IPS DF 6.9 (cell line): ENCODE data around the gene UGDH.
"Not testable (repeated sequence)": the region's sequence is repeated elsewhere in the genome, so short reads cannot be mapped to it uniquely, and the experiment has no call there.

ENCODE experiments used
- DNase-seq: peaks from one replicate; pipeline ENCODE4 v3.0.0-alpha.2; 2013; ENCODE audit warnings: low read depth, low spot score
- H3K27ac ChIP-seq: one replicate; pipeline ENCODE4 v1.5.1; 2013; ENCODE audit warnings: low read length, control low read depth
- H3K27me3 ChIP-seq: 2 replicates; pipeline ENCODE4 v1.6.1; 2013; ENCODE audit warnings: mild to moderate bottlenecking, low read length; ENCODE audit not compliant: control insufficient read depth, insufficient read depth
- H3K36me3 ChIP-seq: 2 replicates; pipeline ENCODE4 v1.6.1; 2013; ENCODE audit warnings: low read length; ENCODE audit not compliant: control insufficient read depth, insufficient read depth
- H3K4me1 ChIP-seq: 2 replicates; pipeline ENCODE4 v1.6.1; 2013; ENCODE audit warnings: low read length; ENCODE audit not compliant: control insufficient read depth, insufficient read depth
- H3K4me3 ChIP-seq: 2 replicates; pipeline ENCODE4 v1.5.1; 2013; ENCODE audit warnings: mild to moderate bottlenecking, low read length
- H3K9me3 ChIP-seq: 2 replicates; pipeline ENCODE4 v1.6.1; 2013; ENCODE audit warnings: low read length, inconsistent platforms; ENCODE audit not compliant: control insufficient read depth, insufficient read depth
- WGBS: extraction: QIAGEN DNeasy Blood & Tissue Kit; methylation state at CpG from one replicate; pipeline ENCODE4 v1.1.7; 2013; ENCODE audit warnings: mixed read lengths, missing lambda C conversion rate; ENCODE audit not compliant: insufficient read length, insufficient coverage; 5-methylcytosine and 5-hydroxymethylcytosine counted together

The UGDH gene

DNA sequence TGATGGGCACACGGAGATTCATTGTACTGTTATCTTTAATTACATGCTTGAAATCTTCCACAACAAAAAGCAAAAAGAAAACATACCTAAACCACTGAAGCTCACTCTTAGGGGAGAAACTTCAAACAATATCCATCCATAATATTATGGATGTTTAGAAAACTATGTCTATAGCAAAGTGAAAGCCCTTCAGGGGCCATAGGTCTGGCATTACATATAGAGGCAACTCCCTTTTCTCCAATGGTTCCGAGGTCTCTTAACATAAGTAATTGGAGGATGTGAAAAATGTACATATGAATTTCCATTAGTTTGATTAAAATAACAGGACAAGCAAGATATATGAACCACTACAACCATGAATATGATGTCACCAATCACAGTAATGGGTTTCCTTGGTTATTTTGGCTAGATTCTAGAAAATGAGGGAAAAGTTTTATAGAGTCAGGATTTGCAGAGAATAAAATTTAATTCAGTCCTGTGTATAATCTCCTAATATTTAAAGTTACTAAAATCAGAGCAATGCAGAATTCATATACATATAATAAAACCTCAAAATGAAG is 10.8 kb downstream of the UGDH start:
- no peaks in the 10 kb centered on the region; the same call in 1 of the 2 replicates for H3K36me3 ChIP-seq
- no peak overlapping the region for H3K27ac ChIP-seq
- H3K4me1 ChIP-seq = no peaks in the 10 kb centered on the region
- H3K4me3 ChIP-seq = no peak overlapping the region
- no CpG with 5 or more reads among the region's 2 CpGs for WGBS
- no peaks in the 10 kb centered on the region for H3K9me3 ChIP-seq
- H3K27me3 ChIP-seq = no peaks in the 10 kb centered on the region
- no peak for DNase-seq

DNA sequence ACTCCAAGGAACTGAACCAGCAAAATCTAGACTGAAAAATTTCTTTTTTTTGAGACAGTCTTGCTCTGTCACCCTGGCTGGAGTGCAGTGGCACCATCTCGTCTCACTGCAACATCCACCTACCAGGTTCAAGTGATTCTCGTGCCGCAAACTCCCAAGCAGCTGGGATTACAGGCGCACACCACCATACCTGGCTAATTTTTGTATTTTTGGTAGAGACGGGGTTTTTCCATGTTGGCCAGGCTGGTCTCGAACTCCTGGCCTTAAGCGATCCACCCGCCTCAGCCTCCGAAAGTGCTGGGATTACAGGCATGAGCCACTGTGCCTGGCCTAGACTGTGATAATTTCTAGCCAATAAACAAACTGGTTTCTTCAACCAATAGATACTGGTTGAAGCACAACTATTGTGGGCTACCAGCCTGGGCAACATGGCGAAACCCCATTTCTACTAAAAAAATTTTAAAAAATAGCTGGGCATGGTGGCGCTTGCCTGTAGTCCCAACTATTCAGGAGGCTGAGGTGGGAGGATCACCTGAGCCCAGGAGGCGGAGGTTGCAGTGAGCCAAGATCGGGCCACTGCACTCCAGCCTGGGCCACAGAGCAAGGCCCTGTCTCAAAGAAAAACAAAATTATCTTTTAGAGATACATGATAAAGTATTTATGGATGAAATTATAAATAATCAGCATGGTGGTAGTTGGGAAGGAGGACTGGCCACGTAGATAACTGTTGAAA is 11.4 kb downstream of the UGDH start:
- WGBS = no CpG with 5 or more reads among the region's 14 CpGs
- H3K27me3 ChIP-seq, H3K4me1 ChIP-seq, H3K4me3 ChIP-seq, H3K27ac ChIP-seq, H3K36me3 ChIP-seq, DNase-seq, H3K9me3 ChIP-seq: not testable (repeated sequence)

DNA sequence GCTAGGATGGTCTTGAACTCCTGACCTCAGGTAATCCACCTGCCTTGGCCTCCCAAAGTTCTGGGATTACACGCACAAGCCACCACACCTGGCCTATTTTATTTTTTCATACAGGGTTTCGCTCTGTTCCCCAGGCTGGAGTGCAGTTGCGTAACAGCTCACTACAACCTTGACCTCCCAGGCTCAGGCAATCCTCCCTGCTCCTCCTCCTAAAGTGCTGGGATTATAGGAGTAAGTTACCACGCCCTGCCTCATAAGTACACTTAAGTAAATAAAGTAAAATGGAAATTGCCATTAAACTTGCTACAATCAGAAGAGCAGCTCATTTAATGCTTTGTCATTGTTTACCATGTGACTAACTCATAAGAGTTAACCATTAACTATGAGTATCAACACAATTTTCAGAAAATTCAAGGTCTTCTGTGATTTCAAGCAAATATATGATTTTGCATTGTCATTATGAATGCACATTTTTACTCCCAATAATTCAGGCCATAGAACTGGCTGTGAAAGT is 12.3 kb downstream of the UGDH start:
- DNase-seq = no peak
- no peaks in the 10 kb centered on the region for H3K4me1 ChIP-seq
- WGBS = no CpG with 5 or more reads among the region's 4 CpGs
- no peak overlapping the region for H3K27ac ChIP-seq
- H3K36me3 ChIP-seq = peaks cover 3% of the 10 kb centered on the region; the same call in 1 of the 2 replicates
- no peaks in the 10 kb centered on the region for H3K27me3 ChIP-seq
- H3K4me3 ChIP-seq = no peak overlapping the region
- no peaks in the 10 kb centered on the region for H3K9me3 ChIP-seq

DNA sequence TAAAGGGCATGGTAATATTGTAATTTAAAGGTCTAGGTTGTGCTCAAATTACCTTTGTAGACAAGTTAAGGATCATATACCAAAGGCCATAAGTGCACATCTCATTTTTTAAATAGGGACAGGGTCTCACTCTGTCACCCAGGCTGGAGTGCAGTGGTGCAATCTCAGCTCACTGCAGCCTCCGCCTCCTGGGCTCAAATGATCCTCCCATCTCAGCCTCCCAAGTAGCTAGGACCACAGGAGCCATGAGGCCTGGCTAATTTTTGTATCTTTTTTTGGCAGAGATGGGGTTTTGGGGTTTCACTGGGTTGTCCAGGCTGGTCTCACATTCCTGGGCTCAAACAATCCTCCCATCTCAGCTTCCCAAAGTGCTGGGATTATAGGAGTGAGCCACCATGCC is 13.0 kb downstream of the UGDH start:
- no CpG with 5 or more reads among the region's 1 CpG for WGBS
- not testable (repeated sequence) for H3K4me3 ChIP-seq, DNase-seq, H3K27me3 ChIP-seq, H3K36me3 ChIP-seq, H3K4me1 ChIP-seq, H3K9me3 ChIP-seq, H3K27ac ChIP-seq

DNA sequence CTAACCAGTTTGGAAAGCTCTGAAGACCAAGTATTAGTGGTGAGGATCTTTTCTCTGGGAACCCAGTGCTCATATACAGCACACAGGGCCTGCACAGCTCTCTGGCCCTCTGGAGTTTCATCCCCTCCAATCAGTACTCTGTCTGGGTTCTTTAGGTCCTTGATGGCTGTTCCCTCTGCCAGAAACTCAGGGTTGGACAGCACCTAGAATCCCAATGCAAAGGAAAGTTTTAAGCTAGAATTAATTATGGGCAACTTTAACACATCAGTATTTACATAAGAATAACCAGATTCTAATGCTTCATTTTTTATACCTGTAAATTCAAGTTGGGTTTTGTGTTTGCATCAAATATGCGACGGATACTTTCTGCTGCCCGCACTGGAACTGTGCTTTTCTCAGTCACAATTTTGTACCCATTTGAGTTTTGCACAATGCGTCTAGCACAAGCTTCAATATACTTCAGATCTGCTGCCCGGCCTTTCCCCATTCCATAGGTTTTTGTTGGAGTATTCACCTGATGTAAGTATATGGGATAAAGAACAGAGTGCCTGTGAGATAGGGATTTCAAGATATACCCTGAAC is 16.8 kb downstream of the UGDH start:
- no peak for DNase-seq
- H3K4me3 ChIP-seq = no peak overlapping the region
- no peak overlapping the region for H3K27ac ChIP-seq
- peaks cover 23% of the 10 kb centered on the region for H3K36me3 ChIP-seq
- no CpG with 5 or more reads among the region's 5 CpGs for WGBS
- no peaks in the 10 kb centered on the region for H3K27me3 ChIP-seq
- no peaks in the 10 kb centered on the region for H3K9me3 ChIP-seq
- H3K4me1 ChIP-seq = no peaks in the 10 kb centered on the region

DNA sequence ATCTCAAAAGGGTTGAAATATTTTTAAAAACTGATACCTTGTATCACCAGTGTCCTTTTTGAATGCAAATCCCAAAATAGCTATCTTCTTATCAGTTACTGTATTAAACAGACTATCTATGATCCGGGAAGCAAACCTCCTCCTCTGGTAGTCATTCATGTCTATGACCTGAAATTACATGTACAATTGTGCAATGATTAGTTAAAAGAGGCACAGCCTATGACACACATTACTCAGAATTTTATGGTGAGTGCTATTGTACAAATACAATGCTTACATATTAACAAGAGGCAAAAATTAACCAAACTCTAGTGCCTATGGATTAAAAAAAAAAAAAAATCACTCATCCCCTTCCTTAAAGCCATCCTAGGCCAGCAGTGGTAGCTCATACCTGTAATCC is 21.7 kb downstream of the UGDH start:
- no peak overlapping the region for H3K27ac ChIP-seq
- no peak overlapping the region for H3K4me3 ChIP-seq
- DNase-seq = no peak
- H3K36me3 ChIP-seq = peaks cover 37% of the 10 kb centered on the region
- no CpG with 5 or more reads among the region's 1 CpG for WGBS
- H3K4me1 ChIP-seq = no peaks in the 10 kb centered on the region
- H3K27me3 ChIP-seq = no peaks in the 10 kb centered on the region
- no peaks in the 10 kb centered on the region for H3K9me3 ChIP-seq

DNA sequence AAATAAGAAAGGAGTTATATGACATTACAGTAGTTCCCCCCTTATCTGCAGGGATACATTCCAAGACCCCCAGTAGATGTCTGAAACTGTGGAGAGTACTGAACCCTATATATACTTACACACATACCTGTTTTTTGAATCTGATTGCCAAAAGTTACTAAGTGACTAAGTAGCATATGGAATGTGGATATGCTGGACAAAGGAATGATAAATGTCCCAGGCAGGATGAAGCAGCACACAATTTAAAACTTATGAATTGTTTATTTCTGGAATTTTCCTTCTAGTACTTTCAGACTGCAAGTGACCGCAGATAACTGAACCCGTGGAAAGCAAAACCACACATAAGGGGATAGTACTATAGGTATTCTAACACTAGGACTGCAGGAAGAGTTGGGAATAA is 22.7 kb downstream of the UGDH start:
- WGBS = no CpG with 5 or more reads among the region's 2 CpGs
- Histone ChIP-seq H3K27me3 (no peaks in the 10 kb centered on the region), H3K4me3 (no peak overlapping the region), H3K27ac (no peak overlapping the region), H3K4me1 (no peaks in the 10 kb centered on the region), H3K36me3 (peaks cover 33% of the 10 kb centered on the region), H3K9me3 (no peaks in the 10 kb centered on the region)
- DNase-seq = no peak

DNA sequence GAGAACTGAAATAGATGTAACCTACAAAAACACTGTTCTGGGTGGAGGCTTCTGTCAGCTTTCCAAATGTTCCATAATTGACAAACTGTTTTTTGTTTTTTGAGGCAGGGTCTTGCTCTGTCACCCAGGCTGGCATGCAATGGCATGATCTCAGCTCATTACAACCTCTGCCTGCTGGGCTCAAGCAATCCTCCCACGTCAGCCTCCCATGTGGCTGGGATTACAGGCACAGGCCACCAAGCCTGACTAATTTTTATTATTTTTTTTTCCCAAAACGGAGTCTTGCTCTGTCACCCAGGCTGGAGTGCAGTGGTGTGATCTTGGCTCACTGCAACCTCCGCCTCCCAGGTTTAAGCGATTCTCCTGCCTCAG is 24.6 kb downstream of the UGDH start:
- DNase-seq, H3K27ac ChIP-seq, H3K9me3 ChIP-seq, H3K27me3 ChIP-seq, H3K4me3 ChIP-seq, H3K4me1 ChIP-seq: not testable (repeated sequence)
- peaks cover 24% of the 10 kb centered on the region; the same call in 1 of the 2 replicates for H3K36me3 ChIP-seq
- WGBS = no CpG with 5 or more reads among the region's 4 CpGs

DNA sequence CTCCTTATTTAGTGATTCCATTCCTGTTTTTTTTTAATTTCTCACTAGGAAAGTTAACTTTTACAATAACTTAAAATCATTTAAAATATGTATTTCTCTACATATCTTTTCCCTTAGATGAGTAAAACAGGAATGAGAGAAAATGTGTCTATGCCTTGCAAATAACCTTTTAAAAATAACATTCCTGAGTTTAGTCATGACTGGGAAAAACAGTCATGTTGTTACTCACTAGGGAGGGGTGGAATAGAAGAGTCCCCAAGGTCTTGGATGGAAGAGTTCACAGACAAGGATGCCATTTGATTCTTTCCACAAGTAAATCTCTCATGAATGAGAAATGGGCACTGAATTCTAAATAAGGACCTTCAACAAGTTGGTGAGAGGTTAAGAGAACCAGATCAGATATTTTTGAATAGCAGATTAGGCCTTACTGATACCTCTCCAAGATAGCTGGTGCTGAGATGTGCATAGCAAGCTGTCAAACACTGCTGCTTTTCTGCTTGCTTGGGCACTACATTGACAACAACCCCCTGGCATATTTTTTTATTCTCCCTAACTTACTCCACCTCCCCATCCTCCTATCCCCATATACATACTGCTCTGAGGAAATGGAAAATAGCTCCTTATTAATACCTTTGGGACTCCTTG is 25.1 kb downstream of the UGDH start:
- Histone ChIP-seq H3K9me3 (no peaks in the 10 kb centered on the region), H3K36me3 (peaks cover 20% of the 10 kb centered on the region; the same call in 1 of the 2 replicates), H3K27ac (no peak overlapping the region), H3K4me1 (no peaks in the 10 kb centered on the region), H3K4me3 (no peak overlapping the region), H3K27me3 (no peaks in the 10 kb centered on the region)
- DNase-seq = no peak

DNA sequence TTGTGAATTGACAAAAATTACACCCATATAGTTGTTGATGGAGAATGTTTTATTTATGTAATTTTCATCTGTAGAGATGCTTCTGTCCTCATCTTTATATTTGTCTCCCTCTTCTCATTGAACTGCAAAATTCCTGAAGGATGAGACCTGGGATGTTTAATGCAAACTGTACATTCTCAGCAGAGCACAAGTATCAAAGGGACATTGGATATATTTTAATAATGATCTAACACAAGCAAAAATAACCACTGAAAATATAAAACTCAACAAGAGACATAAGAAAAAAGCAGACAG is 28.6 kb downstream of the UGDH start:
- H3K4me3 ChIP-seq = no peak overlapping the region

More for the DNA sequence above, 28.6 kb downstream of the UGDH start:
- Histone ChIP-seq H3K27me3 (no peaks in the 10 kb centered on the region), H3K9me3 (no peaks in the 10 kb centered on the region), H3K4me1 (no peaks in the 10 kb centered on the region), H3K27ac (no peak overlapping the region), H3K36me3 (peaks cover 10% of the 10 kb centered on the region; the same call in 1 of the 2 replicates)
- DNase-seq = no peak
